Skeletal muscle satellite cell (primary cell): ENCODE results near the gene ZNF142. TPM values are rescaled to one million over a fixed set of nuclear protein-coding genes. Genes with fewer than 3 reads are reported as not detected.
"Not testable (repeated sequence)": the region's sequence is repeated elsewhere in the genome, so short reads cannot be mapped to it uniquely, and the experiment has no call there.

Source experiments
- H3K27me3 ChIP-seq: 2 replicates; pipeline ENCODE4 v1.7.0; 2013; ENCODE audit warnings: low read length; ENCODE audit not compliant: control insufficient read depth, insufficient read depth
- H3K36me3 ChIP-seq: 2 replicates; pipeline ENCODE4 v1.7.0; 2013; ENCODE audit warnings: mild to moderate bottlenecking, control low read depth, low read length; ENCODE audit not compliant: insufficient read depth
- H3K4me1 ChIP-seq: 2 replicates; pipeline ENCODE4 v1.7.0; 2013; ENCODE audit warnings: low read length; ENCODE audit not compliant: control insufficient read depth, insufficient read depth
- H3K4me2 ChIP-seq: 2 replicates; pipeline ENCODE4 v1.7.0; 2013; ENCODE audit warnings: mild to moderate bottlenecking, low read length
- H3K4me3 ChIP-seq: 2 replicates; pipeline ENCODE4 v1.7.0; 2013; ENCODE audit warnings: low read length
- H3K9ac ChIP-seq: 2 replicates; pipeline ENCODE4 v1.7.0; 2013; ENCODE audit warnings: mild to moderate bottlenecking, low read depth, low read length, moderate library complexity
- H3K9me3 ChIP-seq: replicated peaks from 2 replicates; pipeline ENCODE4 v1.7.0; 2013; ENCODE audit warnings: mild to moderate bottlenecking, control low read depth, low read length
- total RNA-seq: library from RNA; depleted of rRNA; stranded (reverse); fragments of >200 nt; gene quantifications from 2 replicates; pipeline ENCODE4 v1.2.3, GENCODE V29; 2012; rRNA removed

The ZNF142 gene, protein sequence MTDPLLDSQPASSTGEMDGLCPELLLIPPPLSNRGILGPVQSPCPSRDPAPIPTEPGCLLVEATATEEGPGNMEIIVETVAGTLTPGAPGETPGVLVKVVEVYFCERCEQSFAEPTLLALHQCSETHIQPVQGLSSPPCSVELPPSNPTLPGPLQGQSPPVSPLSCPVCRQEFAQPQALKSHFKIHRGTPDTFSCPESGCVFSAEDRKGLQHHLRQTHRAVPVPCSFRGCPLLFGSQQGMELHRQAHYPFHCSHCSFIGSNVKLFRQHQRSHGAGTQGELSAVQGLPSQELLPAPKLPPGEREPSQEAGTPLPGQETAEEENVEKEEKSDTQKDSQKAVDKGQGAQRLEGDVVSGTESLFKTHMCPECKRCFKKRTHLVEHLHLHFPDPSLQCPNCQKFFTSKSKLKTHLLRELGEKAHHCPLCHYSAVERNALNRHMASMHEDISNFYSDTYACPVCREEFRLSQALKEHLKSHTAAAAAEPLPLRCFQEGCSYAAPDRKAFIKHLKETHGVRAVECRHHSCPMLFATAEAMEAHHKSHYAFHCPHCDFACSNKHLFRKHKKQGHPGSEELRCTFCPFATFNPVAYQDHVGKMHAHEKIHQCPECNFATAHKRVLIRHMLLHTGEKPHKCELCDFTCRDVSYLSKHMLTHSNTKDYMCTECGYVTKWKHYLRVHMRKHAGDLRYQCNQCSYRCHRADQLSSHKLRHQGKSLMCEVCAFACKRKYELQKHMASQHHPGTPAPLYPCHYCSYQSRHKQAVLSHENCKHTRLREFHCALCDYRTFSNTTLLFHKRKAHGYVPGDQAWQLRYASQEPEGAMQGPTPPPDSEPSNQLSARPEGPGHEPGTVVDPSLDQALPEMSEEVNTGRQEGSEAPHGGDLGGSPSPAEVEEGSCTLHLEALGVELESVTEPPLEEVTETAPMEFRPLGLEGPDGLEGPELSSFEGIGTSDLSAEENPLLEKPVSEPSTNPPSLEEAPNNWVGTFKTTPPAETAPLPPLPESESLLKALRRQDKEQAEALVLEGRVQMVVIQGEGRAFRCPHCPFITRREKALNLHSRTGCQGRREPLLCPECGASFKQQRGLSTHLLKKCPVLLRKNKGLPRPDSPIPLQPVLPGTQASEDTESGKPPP (N-terminal part only)
- 10.4 and 14.6 TPM in 2 replicates for total RNA-seq

DNA sequence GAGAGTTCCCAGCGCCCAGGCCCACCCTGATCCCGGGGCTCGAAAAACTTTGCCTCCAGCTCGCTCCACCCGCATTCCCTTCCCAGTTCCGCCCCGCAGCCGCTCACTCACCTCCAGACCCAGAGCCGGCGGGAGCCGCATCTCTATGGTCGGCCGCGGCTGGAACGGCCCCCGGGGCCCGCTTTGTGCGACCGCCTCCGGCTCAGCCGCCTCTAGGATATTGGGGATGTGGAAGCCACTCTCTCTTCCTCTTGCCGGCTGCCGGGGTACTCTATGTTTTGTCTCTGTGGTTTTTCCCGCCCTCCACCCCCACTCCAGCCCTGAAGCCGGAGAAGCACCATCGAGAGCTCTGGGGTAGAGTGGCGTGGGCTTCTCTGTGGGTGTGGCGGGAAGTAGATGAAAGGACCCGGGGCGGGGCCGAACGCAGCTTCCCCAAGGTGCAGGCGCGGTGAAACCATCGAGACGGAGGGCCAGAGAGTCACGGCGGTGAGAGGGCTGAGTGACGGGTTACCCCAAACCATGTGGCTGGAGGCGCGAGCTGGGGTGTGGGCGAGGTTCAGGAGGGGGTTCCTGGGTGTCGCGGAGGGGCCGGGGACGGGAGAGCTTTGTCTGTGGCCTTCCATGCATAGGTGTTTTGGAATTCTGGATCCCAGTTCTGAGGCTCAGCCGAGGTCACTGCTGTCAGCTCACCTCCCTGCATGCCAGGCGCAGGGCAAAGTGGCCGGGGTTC, at the start of gene ZNF142, which contains the start of gene BCS1L:
Gene ZNF142, minus strand, starts transcription at position 366 of the 730 bp plus-strand sequence. CDS start 3,194 bp downstream, outside the sequence.
Gene BCS1L, plus strand, starts transcription at position 426 of the 730 bp plus-strand sequence. CDS start 1,305 bp downstream, outside the sequence.
- Histone ChIP-seq H3K36me3 (peaks cover 44% of the 10 kb centered on the region), H3K9me3 (no peaks in the 10 kb centered on the region), H3K27me3 (no peaks in the 10 kb centered on the region), H3K4me1 (peaks cover 8% of the 10 kb centered on the region), H3K4me2 (peak within 1 kb of the TSS; percentile 97), H3K9ac (peak within 1 kb of the TSS; percentile 88), H3K4me3 (peak within 1 kb of the TSS; percentile 92)

- peaks cover 6% of the 10 kb centered on the region for H3K4me1 ChIP-seq
- H3K4me2 ChIP-seq: no peak overlapping the region
- H3K9ac ChIP-seq: no peak overlapping the region
- peaks cover 2% of the 10 kb centered on the region for H3K36me3 ChIP-seq
- H3K27me3 ChIP-seq: no peaks in the 10 kb centered on the region
- H3K4me3 ChIP-seq: no peak overlapping the region
- H3K9me3 ChIP-seq: no peaks in the 10 kb centered on the region
These were observed 48.7 kb upstream of the ZNF142 start for GRCh38 chr2:218708086-218708485.

- no peak overlapping the region for H3K4me3 ChIP-seq
- no peak overlapping the region for H3K9ac ChIP-seq
- H3K36me3 ChIP-seq: peaks cover 13% of the 10 kb centered on the region
- no peaks in the 10 kb centered on the region for H3K4me1 ChIP-seq
- H3K27me3 ChIP-seq: no peaks in the 10 kb centered on the region
- no peaks in the 10 kb centered on the region for H3K9me3 ChIP-seq
- no peak overlapping the region for H3K4me2 ChIP-seq
These were observed 43.9 kb upstream of the ZNF142 start for GRCh38 chr2:218703341-218703740.

GRCh38 chr2:218701806-218702205, 42.4 kb upstream of the ZNF142 start:
- H3K4me2 ChIP-seq: no peak overlapping the region
- H3K36me3 ChIP-seq: peaks cover 28% of the 10 kb centered on the region
- H3K27me3 ChIP-seq: no peaks in the 10 kb centered on the region
- H3K9ac ChIP-seq: no peak overlapping the region
- H3K9me3 ChIP-seq: no peaks in the 10 kb centered on the region
- H3K4me1 ChIP-seq: no peaks in the 10 kb centered on the region
- H3K4me3 ChIP-seq: no peak overlapping the region

DNA sequence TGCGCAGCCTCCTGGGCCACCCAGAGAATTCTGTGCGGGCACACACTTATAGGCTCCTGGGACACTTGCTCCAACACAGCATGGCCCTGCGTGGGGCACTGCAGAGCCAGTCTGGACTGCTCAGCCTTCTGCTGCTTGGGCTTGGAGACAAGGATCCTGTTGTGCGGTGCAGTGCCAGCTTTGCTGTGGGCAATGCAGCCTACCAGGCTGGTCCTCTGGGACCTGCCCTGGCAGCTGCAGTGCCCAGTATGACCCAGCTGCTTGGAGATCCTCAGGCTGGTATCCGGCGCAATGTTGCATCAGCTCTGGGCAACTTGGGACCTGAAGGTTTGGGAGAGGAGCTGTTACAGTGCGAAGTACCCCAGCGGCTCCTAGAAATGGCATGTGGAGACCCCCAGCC, 39.5 kb upstream of the ZNF142 start:
- no peaks in the 10 kb centered on the region for H3K27me3 ChIP-seq
- no peak overlapping the region for H3K4me3 ChIP-seq
- no peaks in the 10 kb centered on the region for H3K9me3 ChIP-seq
- no peak overlapping the region for H3K4me2 ChIP-seq
- H3K4me1 ChIP-seq: no peaks in the 10 kb centered on the region
- peaks cover 39% of the 10 kb centered on the region for H3K36me3 ChIP-seq
- H3K9ac ChIP-seq: no peak overlapping the region

- peaks cover 63% of the 10 kb centered on the region for H3K36me3 ChIP-seq
- no peaks in the 10 kb centered on the region for H3K27me3 ChIP-seq
- peaks cover 10% of the 10 kb centered on the region for H3K4me1 ChIP-seq
- H3K9ac ChIP-seq: no peak overlapping the region
- H3K4me3 ChIP-seq: no peak overlapping the region
- H3K4me2 ChIP-seq: no peak overlapping the region
- H3K9me3 ChIP-seq: no peaks in the 10 kb centered on the region
These were observed 35.2 kb upstream of the ZNF142 start for GRCh38 chr2:218694405-218695145.

- Histone ChIP-seq H3K9ac (peak overlapping the region; percentile 5), H3K36me3 (peaks cover 37% of the 10 kb centered on the region), H3K9me3 (no peaks in the 10 kb centered on the region), H3K4me1 (peaks cover 10% of the 10 kb centered on the region), H3K27me3 (no peaks in the 10 kb centered on the region), H3K4me3 (no peak overlapping the region), H3K4me2 (no peak overlapping the region)
These were observed 31.8 kb upstream of the ZNF142 start for GRCh38 chr2:218691234-218691633.

GRCh38 chr2:218687400-218688060, 28.1 kb upstream of the ZNF142 start:
- H3K36me3 ChIP-seq: peaks cover 28% of the 10 kb centered on the region
- not testable (repeated sequence) for H3K4me1 ChIP-seq, H3K9me3 ChIP-seq, H3K4me2 ChIP-seq, H3K9ac ChIP-seq, H3K4me3 ChIP-seq, H3K27me3 ChIP-seq

GRCh38 chr2:218680061-218680460, 20.6 kb upstream of the ZNF142 start:
- no peaks in the 10 kb centered on the region for H3K27me3 ChIP-seq
- no peak overlapping the region for H3K9ac ChIP-seq
- H3K36me3 ChIP-seq: peaks cover 18% of the 10 kb centered on the region
- no peak overlapping the region for H3K4me3 ChIP-seq
- H3K4me2 ChIP-seq: no peak overlapping the region
- H3K4me1 ChIP-seq: peaks cover 6% of the 10 kb centered on the region
- H3K9me3 ChIP-seq: no peaks in the 10 kb centered on the region

DNA sequence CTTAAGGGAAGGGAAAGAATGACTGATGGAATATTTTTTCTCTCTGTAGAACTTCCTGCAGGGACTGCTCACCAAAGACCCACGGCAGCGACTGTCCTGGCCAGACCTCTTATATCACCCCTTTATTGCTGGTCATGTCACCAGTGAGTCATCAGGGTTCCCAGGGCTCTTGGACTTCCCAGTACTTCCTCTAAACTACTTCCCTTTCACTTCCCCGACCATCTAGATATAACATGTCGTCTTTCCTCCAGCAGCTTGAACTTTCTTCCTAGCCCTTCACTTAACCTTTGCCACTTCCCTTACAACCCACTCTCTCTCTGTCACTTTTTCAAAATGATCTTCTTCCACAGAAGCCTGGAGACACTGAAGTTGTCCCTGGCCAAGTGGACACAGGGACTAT, 19.7 kb upstream of the ZNF142 start:
- no peak overlapping the region for H3K4me3 ChIP-seq

More for the DNA sequence above, 19.7 kb upstream of the ZNF142 start:
- H3K9me3 ChIP-seq: no peaks in the 10 kb centered on the region
- no peaks in the 10 kb centered on the region for H3K27me3 ChIP-seq
- no peak overlapping the region for H3K4me2 ChIP-seq
- H3K9ac ChIP-seq: no peak overlapping the region
- peaks cover 15% of the 10 kb centered on the region for H3K36me3 ChIP-seq
- peaks cover 6% of the 10 kb centered on the region for H3K4me1 ChIP-seq
